Lung (tissue), 12 donors: ENCODE results near the gene GGNBP2. TPM values are rescaled to one million over a fixed set of nuclear protein-coding genes. Genes with fewer than 3 reads are reported as not detected.

Experiments
- ATAC-seq: fragments of 200-7000 bp; cut with Tn5 transposase; one replicate; pipeline ENCODE4 v1.9.1; 2020; ENCODE audit warnings: moderate number of reproducible peaks; ENCODE audit not compliant: insufficient read depth, low FRiP score
- DNase-seq, 3 donors: peaks; one replicate each; pipeline ENCODE4 v3.0.0-alpha.2; 2013 to 2017
- H3K27ac ChIP-seq, 2 donors: one replicate each; pipeline ENCODE4 v1.5.1; 2013; ENCODE audit warnings: mild to moderate bottlenecking in 2 of 2, moderate library complexity in 2 of 2, control low read depth in 1 of 2, inconsistent platforms in 1 of 2, low read depth in 1 of 2, low read length in 1 of 2
- H3K27me3 ChIP-seq, 3 donors: one replicate each; pipeline ENCODE4 v1.5.1; 2013; ENCODE audit warnings: low read length in 2 of 3; ENCODE audit not compliant: control insufficient read depth in 3 of 3, insufficient read depth in 3 of 3
- H3K36me3 ChIP-seq, 4 donors: one replicate each; pipeline ENCODE4 v1.5.1; 2013; ENCODE audit warnings: low read length in 4 of 4, mild to moderate bottlenecking in 1 of 4, moderate library complexity in 1 of 4; ENCODE audit not compliant: control insufficient read depth in 4 of 4, insufficient read depth in 4 of 4
- H3K4me1 ChIP-seq, 5 donors: one replicate each; pipeline ENCODE4 v1.5.1; 2013; ENCODE audit warnings: low read length in 5 of 5, mild to moderate bottlenecking in 2 of 5, moderate library complexity in 1 of 5; ENCODE audit not compliant: control insufficient read depth in 5 of 5, insufficient read depth in 5 of 5
- H3K4me3 ChIP-seq: one replicate; pipeline ENCODE4 v1.5.1; 2013; ENCODE audit warnings: mild to moderate bottlenecking, control low read depth, moderate library complexity
- H3K9ac ChIP-seq, 2 donors: one replicate each; pipeline ENCODE4 v1.5.1; 2013; ENCODE audit warnings: low read length in 2 of 2, control low read depth in 1 of 2; ENCODE audit not compliant: insufficient read depth in 1 of 2
- H3K9me3 ChIP-seq, 4 donors: one replicate each; pipeline ENCODE4 v1.5.1; 2013; ENCODE audit warnings: low read length in 3 of 4, mild to moderate bottlenecking in 1 of 4, moderate library complexity in 1 of 4; ENCODE audit not compliant: control insufficient read depth in 4 of 4, insufficient read depth in 3 of 4
- WGBS, 2 donors: extraction: QIAGEN DNeasy Blood & Tissue Kit; methylation state at CpG; one replicate each; pipeline ENCODE4 v1.1.7; 2013; 5-methylcytosine and 5-hydroxymethylcytosine counted together
- polyA plus RNA-seq, 2 donors: library from polyadenylated mRNA; stranded (reverse); fragments of 200-250 nt; gene quantifications; one replicate each; pipeline ENCODE4 v1.2.1, GENCODE V29; 2013
- total RNA-seq, 2 donors: library from RNA; depleted of rRNA in 1 of 2; stranded (reverse); fragments of >200 nt in 1 of 2; gene quantifications; one replicate each; pipeline ENCODE4 v1.2.1, GENCODE V29; 2014 to 2021
- TF ChIP-seq, protein P1 (sequence below): IDR thresholded peaks from 2 replicates; pipeline ENCODE4 v1.5.1; 2012; ENCODE audit warnings: mild to moderate bottlenecking; ENCODE audit errors: control extremely low read depth, extremely low read depth
- donor health status: control.
- donor health status: control.
- donor health status: Bipolar disorder and iron deficiency.
- donor health status: healthy.
- donor health status: DM: yes; HTN: yes; CAD: no.

GGNBP2 gene
- total and polyA plus RNA-seq, 4 donors: 40.0 to 86.7 (median 58.5) TPM

- no peak overlapping the region for H3K4me3 ChIP-seq
- H3K27me3 ChIP-seq: peaks cover 0 to 22% (median 7%) of the 10 kb centered on the region in 3 donors
- ATAC-seq: no peak
- H3K4me1 ChIP-seq: no peaks in the 10 kb centered on the region
- H3K9me3 ChIP-seq: peaks cover 0 to 2% (median 0%) of the 10 kb centered on the region in 4 donors
- TF ChIP-seq, protein P1, sequence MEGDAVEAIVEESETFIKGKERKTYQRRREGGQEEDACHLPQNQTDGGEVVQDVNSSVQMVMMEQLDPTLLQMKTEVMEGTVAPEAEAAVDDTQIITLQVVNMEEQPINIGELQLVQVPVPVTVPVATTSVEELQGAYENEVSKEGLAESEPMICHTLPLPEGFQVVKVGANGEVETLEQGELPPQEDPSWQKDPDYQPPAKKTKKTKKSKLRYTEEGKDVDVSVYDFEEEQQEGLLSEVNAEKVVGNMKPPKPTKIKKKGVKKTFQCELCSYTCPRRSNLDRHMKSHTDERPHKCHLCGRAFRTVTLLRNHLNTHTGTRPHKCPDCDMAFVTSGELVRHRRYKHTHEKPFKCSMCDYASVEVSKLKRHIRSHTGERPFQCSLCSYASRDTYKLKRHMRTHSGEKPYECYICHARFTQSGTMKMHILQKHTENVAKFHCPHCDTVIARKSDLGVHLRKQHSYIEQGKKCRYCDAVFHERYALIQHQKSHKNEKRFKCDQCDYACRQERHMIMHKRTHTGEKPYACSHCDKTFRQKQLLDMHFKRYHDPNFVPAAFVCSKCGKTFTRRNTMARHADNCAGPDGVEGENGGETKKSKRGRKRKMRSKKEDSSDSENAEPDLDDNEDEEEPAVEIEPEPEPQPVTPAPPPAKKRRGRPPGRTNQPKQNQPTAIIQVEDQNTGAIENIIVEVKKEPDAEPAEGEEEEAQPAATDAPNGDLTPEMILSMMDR: no peak
- no peak overlapping the region for H3K27ac ChIP-seq
- no peaks in the 10 kb centered on the region for H3K36me3 ChIP-seq
- DNase-seq: no peak
- H3K9ac ChIP-seq: no peak overlapping the region
- 77 to 82% methylated on average over 9 of the region's 9 CpGs for WGBS, 2 donors
Measured at GRCh38 chr17:36611345-36612072, 66.8 kb downstream of the GGNBP2 start.

- Histone ChIP-seq H3K9me3 (peaks cover 0 to 2% (median 0%) of the 10 kb centered on the region in 4 donors), H3K27me3 (peaks cover 5 to 22% (median 7%) of the 10 kb centered on the region in 3 donors), H3K36me3 (no peaks in the 10 kb centered on the region), H3K4me1 (no peaks in the 10 kb centered on the region), H3K4me3 (no peak overlapping the region), H3K9ac (no peak overlapping the region), H3K27ac (no peak overlapping the region)
- DNase-seq: no peak
- TF ChIP-seq, protein P1: no peak
- no peak for ATAC-seq
- 77 to 82% methylated on average over 3 of the region's 3 CpGs for WGBS, 2 donors
Measured at GRCh38 chr17:36612323-36612722, 67.6 kb downstream of the GGNBP2 start.

GRCh38 chr17:36613155-36613554 is 68.4 kb downstream of the GGNBP2 start:
- Histone ChIP-seq H3K9ac (no peak overlapping the region), H3K27ac (no peak overlapping the region), H3K4me3 (no peak overlapping the region), H3K36me3 (no peaks in the 10 kb centered on the region), H3K27me3 (peaks cover 5 to 22% (median 7%) of the 10 kb centered on the region in 3 donors), H3K9me3 (peaks cover 0 to 2% (median 0%) of the 10 kb centered on the region in 4 donors), H3K4me1 (no peaks in the 10 kb centered on the region)
- DNase-seq: no peak
- WGBS, 2 donors: 59 to 72% methylated on average over 4 of the region's 4 CpGs
- ATAC-seq: no peak
- TF ChIP-seq, protein P1: no peak
